Stimulated activated CD8-positive, alpha-beta memory T cell treated with anti-CD3 and anti-CD28 coated beads, Interleukin-4, amount 100 ng/mL, for 48 hours (primary cell): ENCODE data around the gene PMEPA1.
A peak's percentile ranks its signal among the peaks of the same experiment; 100 is the strongest.
"Not testable (repeated sequence)": the region's sequence is repeated elsewhere in the genome, so short reads cannot be mapped to it uniquely, and the experiment has no call there.

Experiments
- DNase-seq: peaks from one replicate; pipeline ENCODE4 v3.0.0-alpha.2; 2020

The PMEPA1 gene

DNA sequence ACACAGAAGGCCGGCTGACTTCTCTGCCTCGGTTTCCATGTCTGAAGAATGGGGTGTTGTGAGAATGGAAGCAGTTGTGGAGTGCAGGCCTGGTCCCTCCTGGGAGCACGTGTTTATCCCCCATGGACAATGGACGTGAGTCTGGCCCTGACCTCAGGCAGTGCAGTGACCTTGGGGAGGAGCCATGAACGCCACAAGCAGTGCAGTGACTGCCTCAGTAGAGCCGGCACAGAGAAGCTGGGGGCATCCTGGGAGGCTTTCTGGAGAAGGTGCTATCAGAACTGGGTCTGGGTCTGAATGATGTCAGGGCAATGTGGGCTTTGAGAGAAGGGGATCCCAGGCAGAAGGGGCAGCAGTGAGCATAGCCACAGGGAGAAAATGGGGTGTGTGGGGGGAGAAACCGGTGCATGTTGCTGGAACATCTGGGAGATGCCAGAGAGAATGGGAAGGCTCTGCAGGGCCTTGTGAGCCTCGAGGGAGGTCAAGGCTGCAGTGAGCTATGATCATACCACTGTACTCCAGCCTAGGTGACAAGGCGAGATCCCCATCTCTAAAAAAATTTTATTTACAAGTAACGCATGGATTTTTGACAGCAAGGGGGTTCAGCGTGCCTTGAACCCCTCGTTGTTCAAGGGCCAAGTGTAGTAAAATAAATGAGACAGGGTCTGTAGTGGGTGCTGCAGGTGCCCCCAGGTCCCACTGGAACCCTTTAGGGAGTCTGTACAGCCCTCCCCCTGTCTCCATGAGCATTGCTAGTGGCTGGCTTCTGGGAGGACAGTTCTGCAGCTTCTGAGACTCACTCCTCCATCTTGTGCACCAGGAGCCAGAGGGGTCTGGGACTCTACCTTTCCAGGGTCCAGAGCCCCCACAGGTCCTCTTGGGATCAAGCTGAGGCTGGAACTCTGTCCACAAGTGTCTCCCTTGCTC lies 62.5 kb downstream of the PMEPA1 start:
- no peak for DNase-seq

DNA sequence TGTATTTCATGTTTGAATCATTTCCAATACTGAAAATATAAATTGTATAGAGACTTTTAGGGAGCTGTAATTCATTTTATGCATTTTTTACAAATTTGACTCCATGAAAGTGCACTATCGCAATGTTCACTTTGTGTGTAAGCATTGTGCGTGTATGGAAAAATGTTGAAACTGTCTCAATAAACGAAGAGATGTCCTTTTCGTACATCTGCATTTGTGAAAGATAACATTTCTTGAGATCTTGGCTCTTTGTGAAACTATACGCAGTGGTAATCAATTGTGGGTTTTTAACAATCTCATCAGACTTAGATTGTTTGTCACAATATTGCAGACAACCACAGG lies 70.9 kb downstream of the PMEPA1 start:
- no peak for DNase-seq

DNA sequence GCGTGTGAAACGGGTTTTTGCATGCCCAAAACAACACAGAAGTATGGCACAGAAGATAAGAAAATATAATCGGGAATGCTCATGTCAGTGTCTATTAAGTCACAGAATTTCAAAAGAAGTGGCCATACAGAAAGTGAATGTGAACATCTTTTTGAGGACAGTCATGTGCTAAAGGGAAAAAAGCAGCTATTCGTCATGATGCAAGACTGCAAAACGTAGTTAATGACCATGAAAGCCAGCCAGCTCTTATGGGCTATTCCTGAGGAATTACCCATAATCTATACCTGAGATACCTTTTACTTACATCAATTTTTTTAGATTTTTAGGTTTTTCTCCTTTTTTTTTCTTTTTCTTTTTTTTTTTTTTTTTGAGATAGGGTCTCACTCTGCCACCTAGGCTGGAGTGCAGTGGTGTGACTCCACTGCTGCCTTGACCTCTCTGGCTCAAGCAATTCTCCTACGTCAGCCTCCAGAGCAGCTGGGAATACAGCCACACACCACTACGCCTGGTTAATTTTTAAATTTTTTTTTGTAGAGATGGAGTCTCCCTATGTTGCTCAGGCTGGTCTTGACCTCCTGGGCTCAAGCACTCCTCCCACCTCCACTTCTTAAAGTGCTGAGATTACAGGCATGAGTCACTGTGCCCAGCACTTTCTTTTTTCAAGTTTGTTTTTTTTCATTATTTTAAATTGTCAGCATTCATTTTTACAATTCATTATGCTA lies 71.5 kb downstream of the PMEPA1 start:
- no peak for DNase-seq

DNA sequence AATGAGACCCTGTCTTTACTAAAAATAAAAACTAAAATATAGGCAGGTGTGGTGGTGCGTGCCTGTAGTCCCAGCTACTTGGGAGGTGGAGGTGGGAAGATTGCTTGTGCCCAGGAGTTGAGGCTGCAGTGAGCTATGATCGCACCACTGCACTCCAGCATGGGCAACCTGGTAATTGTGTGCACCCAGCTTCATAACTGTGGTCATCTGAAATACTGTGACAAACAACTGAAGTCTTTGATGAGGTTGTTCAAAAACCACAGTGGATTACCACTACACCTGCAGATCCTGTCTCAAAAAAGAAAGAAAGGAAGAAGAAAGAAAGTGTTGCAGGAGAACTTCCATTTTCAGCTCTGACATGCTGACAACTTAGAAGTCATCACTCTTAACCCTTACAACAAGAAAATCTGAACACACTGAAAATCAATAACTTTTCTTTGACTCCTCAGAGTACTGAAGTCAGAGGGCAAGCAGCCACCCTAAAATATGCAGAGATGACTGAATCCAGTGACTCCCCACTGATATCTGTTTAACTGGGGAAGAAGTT lies 75.8 kb downstream of the PMEPA1 start:
- DNase-seq, result no peak

- no peak for DNase-seq
These were observed 77.5 kb downstream of the PMEPA1 start for GRCh38 chr20:57632286-57632685.

DNA sequence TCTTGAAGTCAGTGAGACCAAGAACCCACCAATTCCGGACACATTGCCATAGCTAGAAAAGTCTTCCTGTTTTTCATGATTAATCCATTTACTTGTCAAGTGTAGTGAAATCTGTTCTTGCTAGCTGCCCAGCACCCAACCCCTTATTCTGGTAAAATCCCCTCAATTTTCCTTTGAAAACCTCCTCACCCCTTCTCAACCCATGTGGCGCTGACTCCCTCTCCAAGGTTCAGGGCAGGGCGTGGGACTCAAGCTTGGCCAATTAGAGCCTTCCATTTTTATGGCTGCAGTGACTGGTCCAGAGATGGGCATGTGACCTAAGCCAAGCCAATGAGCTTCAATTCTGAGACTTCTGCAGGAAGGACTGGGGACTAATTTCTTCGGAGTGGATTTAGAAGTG lies 79.8 kb downstream of the PMEPA1 start:
- peak; percentile 57 for DNase-seq

GRCh38 chr20:57629491-57629901 lies 80.3 kb downstream of the PMEPA1 start:
- DNase-seq, result peak; percentile 59

DNA sequence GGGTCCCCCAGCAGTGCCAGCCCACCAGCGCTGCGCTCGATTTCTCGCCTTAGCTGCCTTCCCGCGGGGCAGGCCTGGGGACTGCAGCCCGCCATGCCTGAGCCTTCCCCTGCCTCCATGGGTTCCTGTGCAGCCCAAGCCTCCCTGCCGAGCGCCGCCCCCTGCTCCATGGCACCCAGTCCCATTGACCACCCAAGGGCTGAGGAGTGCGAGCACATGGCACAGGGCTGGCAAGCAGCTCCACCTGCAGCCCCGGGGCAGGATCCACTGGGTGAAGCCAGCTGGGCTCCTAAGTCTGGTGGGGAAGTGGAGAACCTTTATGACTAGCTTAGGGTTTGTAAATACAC lies 80.9 kb downstream of the PMEPA1 start:
- DNase-seq, result not testable (repeated sequence)

- DNase-seq, result peak; percentile 57
These were observed 81.5 kb downstream of the PMEPA1 start for GRCh38 chr20:57628047-57628961.

GRCh38 chr20:57627339-57627738 lies 82.5 kb downstream of the PMEPA1 start:
- no peak for DNase-seq

GRCh38 chr20:57625978-57626377 lies 83.8 kb downstream of the PMEPA1 start:
- no peak for DNase-seq

DNA sequence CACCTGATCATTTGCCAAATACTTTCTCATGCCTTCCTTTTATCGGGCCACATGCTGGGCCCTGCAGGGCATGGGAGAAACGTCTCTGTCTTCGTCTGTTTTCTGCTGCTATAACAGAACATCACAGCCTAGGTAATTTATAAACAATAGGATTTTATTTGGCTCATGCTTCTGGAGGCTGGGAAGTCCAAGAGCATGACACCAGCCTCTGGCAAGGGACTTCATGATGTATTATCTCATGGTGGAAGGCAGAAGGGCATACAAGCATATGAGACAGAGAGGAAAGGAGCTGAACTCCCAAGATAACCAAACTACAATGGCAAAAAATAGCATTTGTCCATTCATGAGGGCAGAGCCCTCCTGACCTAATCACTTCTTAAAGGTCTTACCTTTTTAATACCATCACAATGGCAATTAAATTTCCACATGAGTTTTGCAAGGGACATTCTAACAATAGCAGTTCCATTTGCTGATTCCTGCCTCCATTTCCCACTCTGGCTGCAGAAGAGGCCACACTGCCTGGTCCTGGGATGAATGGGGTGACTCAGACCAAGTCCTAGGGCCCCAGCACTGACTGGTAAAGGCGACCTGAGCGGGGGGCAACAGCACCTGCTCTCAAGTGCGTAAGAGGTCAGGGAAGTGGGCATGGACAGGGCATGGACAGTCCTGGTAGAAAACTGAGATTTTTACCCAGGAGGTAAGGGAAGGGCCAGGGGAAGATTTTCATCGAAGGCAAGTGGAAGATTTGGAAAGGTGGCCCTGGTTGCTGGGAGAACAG lies 84.4 kb downstream of the PMEPA1 start:
- DNase-seq, result no peak

GRCh38 chr20:57624124-57624523 lies 85.7 kb downstream of the PMEPA1 start:
- DNase-seq, result no peak

DNA sequence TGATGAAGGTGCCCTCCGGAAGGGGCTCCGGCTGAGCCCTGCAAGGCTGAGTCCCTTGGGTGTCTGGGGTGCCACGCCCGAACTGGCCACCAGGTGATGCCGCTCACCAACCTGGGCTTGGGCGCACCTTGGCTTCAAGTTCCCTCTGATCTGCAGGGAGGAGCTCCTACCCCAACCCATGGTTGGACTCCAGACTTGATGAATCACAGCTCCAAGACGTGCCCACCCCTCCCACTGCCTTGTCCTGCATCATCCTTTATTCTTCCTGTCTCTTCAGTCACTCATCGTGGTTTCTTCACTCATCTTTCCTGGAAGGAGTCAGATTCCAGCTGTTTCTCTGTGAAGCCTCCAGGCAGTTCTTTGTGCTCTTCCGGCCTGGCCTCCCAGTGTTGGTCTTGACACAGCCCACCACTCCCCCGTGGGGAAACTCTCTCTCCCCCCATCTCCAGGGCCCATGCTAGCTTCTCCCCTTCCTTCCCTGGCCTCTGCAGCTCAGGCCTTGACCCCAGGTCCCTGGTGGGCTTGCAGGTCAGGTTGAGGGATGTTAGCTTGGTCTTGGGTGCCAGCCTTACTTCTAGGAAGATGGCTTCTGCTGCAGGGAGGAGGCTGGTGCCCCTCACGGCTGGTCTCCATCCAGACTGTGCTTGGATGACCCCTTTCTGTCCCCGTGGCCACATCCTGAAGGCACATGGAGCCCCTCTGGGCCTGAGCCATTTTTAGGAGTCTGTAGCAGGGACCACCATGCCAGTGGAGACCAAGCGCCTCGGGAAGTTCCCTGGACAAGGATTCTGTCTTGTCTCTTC lies 87.0 kb downstream of the PMEPA1 start:
- DNase-seq, result peak; percentile 85

GRCh38 chr20:57622201-57622570 lies 87.6 kb downstream of the PMEPA1 start:
- DNase-seq, result no peak

DNA sequence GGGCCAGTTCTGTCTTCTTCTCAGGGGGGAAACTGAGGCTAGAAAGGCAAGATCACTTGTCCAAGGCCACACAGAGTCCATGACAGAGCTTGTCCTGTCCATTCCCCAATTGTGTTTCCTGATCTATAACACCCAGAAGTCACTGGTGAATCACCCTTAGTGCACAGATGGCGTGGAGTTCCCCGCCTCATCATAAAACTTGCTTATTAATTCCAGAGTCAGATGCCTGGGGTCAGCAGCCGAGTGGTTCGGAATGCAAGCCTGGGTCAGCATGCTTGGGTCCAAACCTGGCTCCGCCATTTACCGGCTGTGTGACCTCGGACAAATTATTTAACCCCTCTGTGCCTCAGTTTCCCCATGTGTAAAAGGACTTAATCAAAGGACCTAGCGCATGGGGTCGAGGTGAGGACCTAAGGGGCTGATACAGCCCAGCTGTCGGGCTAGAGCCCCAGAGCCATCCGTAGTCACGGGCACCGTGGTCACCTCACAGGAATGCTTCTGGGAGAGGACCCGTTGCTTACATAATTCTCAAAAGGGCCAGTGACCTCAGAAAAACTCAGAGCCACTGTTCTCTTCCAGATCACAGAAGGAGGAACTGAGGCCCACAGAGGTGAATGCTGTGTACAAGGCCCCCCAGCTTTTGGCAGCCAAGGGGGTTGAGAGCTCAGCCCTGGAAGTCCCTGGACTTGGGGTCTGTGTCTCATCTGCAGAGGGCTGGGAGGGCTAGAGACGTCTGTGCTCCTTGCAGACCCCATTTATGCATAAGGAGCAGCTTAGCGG lies 88.2 kb downstream of the PMEPA1 start:
- DNase-seq, result no peak

DNA sequence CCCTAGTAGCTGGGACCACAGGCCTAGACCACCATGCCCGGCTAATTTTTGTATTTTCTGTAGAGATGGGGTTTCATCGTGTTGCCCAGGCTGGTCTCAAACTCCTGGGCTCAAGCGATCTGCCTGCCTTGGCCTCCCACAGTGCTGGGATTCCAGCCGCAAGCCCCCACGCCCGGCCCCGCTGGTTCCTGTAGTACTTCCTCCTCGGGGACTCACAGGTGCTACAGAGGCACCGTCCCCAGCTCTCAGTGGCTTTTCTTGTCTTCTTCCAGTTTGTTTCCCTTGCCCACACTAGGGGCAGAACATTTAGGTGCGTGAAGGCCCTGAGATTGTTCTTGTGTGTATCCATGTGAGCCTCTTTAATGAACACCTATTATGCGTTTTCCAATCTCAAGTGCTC lies 88.8 kb downstream of the PMEPA1 start:
- no peak for DNase-seq

- peak; percentile 64 for DNase-seq
These were observed 89.4 kb downstream of the PMEPA1 start, which contains the start of gene ZBP1 for GRCh38 chr20:57620274-57620990. ZBP1 (minus strand) TSS chr20:57620426; CDS start chr20:57620295, 131 bp downstream.

DNA sequence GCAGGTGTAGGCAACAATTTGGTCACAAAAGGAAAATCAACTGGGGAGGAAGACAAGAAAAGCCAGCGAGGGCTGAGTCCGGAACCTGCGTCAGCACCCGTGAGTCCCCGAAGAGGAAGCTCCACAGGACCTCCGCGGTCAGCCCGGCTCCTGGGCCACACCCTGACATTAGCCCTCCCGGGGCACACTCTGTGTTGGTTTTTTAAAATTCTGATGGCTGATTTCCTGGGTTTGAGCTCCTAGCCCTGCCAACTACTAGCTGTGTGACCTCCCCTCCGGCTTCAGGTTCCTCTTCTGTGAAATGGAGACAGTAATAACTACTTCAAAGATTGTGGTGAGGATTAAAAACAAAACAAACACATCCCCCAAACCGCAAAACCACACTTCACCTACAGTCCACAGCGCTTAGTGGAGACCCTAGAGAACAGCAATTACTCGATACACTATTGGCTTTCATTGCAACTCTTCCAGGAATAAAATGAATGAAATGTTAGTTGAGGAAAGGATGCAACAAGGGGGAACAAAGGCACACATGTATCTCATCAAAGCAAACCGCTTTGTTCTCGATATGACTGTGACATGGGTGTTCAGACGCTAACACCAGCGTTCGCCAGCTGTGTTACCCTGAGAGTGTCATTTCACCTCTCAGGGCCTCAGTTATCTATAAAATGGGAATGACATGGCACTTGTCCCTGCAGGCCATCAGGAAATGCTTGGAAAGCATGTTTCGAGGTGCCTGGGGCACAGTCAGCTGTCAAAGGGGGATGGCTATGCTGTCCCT lies 90.6 kb downstream of the PMEPA1 start:
- peak; percentile 78 for DNase-seq
